SK-N-SH (cell line): Measurements from ENCODE around the gene KRT13. TPM values are rescaled to one million over a fixed set of nuclear protein-coding genes. Genes with fewer than 3 reads are reported as not detected.

ENCODE experiments used
- CTCF ChIA-PET: fragments of 300-600, 350-600 bp; formaldehyde crosslinking; extraction: SDS; loops from one replicate; lab custom pipeline; 2021; lab: Yijun Ruan, JAX
- POLR2A ChIA-PET: fragments of 350-600 bp; sonication (Branson Sonifier 250); formaldehyde crosslinking; extraction: SDS; loops from one replicate; lab custom pipeline; 2020; ENCODE audit warnings: antibody characterized with exemption, inconsistent platforms; lab: Yijun Ruan, JAX
- DNase-seq: peaks from one replicate; pipeline ENCODE4 v3.0.0; 2012
- H2AFZ ChIP-seq: fragments of 200-600 bp; sonication (generic); 2 replicates; pipeline ENCODE4 v1.8.1; 2016; ENCODE audit warnings: antibody characterized with exemption, mild to moderate bottlenecking, low read depth
- H3F3A ChIP-seq: fragments of 200-600 bp; sonication (generic); replicated peaks from 2 replicates; pipeline ENCODE3; 2016; ENCODE audit warnings: antibody characterized with exemption, mild to moderate bottlenecking; ENCODE audit not compliant: insufficient read depth
- H3K27ac ChIP-seq, 2 experiments: fragments of 200-500 bp in 1 of 2; fragments of 200-600 bp in 1 of 2; sonication (Bioruptor generic) in 1 of 2; sonication (generic), shearing (Covaris generic) in 1 of 2; 2 replicates each; pipeline versions ENCODE4 v1.5.1 to v1.6.1; 2014 to 2016; ENCODE audit warnings: low read depth in 2 of 2, inconsistent platforms in 1 of 2, low read length in 1 of 2, mild to moderate bottlenecking in 1 of 2, mixed read lengths in 1 of 2
- H3K27me3 ChIP-seq: fragments of 200-600 bp; sonication (generic), shearing (Covaris generic); 2 replicates; pipeline ENCODE4 v1.6.1; 2016; ENCODE audit warnings: mixed run types; ENCODE audit not compliant: insufficient read depth
- H3K36me3 ChIP-seq, 2 experiments: fragments of 200-500 bp in 1 of 2; fragments of 200-600 bp in 1 of 2; sonication (Bioruptor generic) in 1 of 2; sonication (generic) in 1 of 2; replicated peaks in 1 of 2; 2 replicates each; pipeline versions ENCODE3 to v1.5.1; 2014 to 2016; ENCODE audit warnings: low read length in 1 of 2, mild to moderate bottlenecking in 1 of 2; ENCODE audit not compliant: insufficient read depth in 2 of 2, control insufficient read depth in 1 of 2
- H3K4me1 ChIP-seq, 2 experiments: fragments of 200-500 bp in 1 of 2; fragments of 200-600 bp in 1 of 2; sonication (Bioruptor generic) in 1 of 2; sonication (generic), shearing (Covaris generic) in 1 of 2; 2 replicates each; pipeline versions ENCODE4 v1.5.1 to v1.6.1; 2014 to 2016; ENCODE audit warnings: low read depth in 1 of 2, low read length in 1 of 2, mixed run types in 1 of 2; ENCODE audit not compliant: insufficient read depth in 2 of 2, control insufficient read depth in 1 of 2
- H3K4me2 ChIP-seq: fragments of 200-600 bp; sonication (generic), shearing (Covaris generic); 2 replicates; pipeline ENCODE4 v1.6.1; 2017; ENCODE audit warnings: mixed run types
- H3K4me3 ChIP-seq, 2 experiments: fragments of 200-500 bp in 1 of 2; fragments of 200-600 bp in 1 of 2; sonication (Bioruptor generic) in 1 of 2; sonication (generic), shearing (Covaris generic) in 1 of 2; 2 replicates each; pipeline versions ENCODE4 v1.5.1 to v1.8.1; 2014 to 2016; ENCODE audit warnings: low read depth in 2 of 2, inconsistent platforms in 1 of 2, low read length in 1 of 2, mild to moderate bottlenecking in 1 of 2, mixed read lengths in 1 of 2, moderate library complexity in 1 of 2
- H3K79me2 ChIP-seq: fragments of 200-600 bp; sonication (generic); 2 replicates; pipeline ENCODE4 v1.8.1; 2017; ENCODE audit warnings: mild to moderate bottlenecking; ENCODE audit not compliant: insufficient read depth
- H3K9ac ChIP-seq: fragments of 200-600 bp; sonication (generic); 2 replicates; pipeline ENCODE4 v1.6.1; 2017; ENCODE audit warnings: mixed run types
- H3K9me2 ChIP-seq: fragments of 200-600 bp; sonication (generic); 2 replicates; pipeline ENCODE4 v1.6.1; 2017; ENCODE audit warnings: mixed run types
- H3K9me3 ChIP-seq: fragments of 200-600 bp; sonication (generic); 2 replicates; pipeline ENCODE4 v1.6.1; 2017; ENCODE audit warnings: mixed run types, mild to moderate bottlenecking, moderate library complexity
- H4K20me1 ChIP-seq: fragments of 200-600 bp; sonication (generic); 2 replicates; pipeline ENCODE4 v1.6.1; 2017; ENCODE audit warnings: mild to moderate bottlenecking, mixed run types; ENCODE audit not compliant: insufficient read depth
- CHD2 ChIP-seq: fragments of 150-350 bp; IDR thresholded peaks from 2 replicates; pipeline ENCODE4 v1.6.1; 2018; ENCODE audit warnings: low read length; ENCODE audit not compliant: partially characterized antibody
- CTCF ChIP-seq: fragments of 200-600 bp; sonication (generic); IDR thresholded peaks from 2 replicates; pipeline ENCODE4 v1.6.1; 2017; ENCODE audit warnings: antibody characterized with exemption, mild to moderate bottlenecking, moderate library complexity
- EP300 ChIP-seq, 2 experiments: IDR thresholded peaks; 2 replicates each; pipeline versions ENCODE4 v1.4.0 to v1.6.1; 2012; ENCODE audit warnings: borderline replicate concordance in 1 of 2, low read depth in 1 of 2, low read length in 1 of 2
- FOXJ3 ChIP-seq: sonication (generic); formaldehyde crosslinking; IDR thresholded peaks from 2 replicates; pipeline ENCODE4 v1.5.1; 2020; ENCODE audit warnings: mild to moderate bottlenecking, missing genetic modification reagents
- GABPA ChIP-seq: IDR thresholded peaks from 2 replicates; pipeline ENCODE4 v1.4.0; 2012; ENCODE audit warnings: low read depth, mild to moderate bottlenecking
- GATA2 ChIP-seq: sonication (generic); formaldehyde crosslinking; IDR thresholded peaks from 2 replicates; pipeline ENCODE4 v1.5.0; 2020; ENCODE audit warnings: mild to moderate bottlenecking, missing genetic modification reagents
- MAX ChIP-seq: IDR thresholded peaks from 2 replicates; pipeline ENCODE4 v1.4.0; 2012; ENCODE audit warnings: low read depth
- MEF2A ChIP-seq: IDR thresholded peaks from 2 replicates; pipeline ENCODE4 v1.4.0; 2012; ENCODE audit warnings: low read depth, borderline replicate concordance
- MXI1 ChIP-seq: IDR thresholded peaks from 2 replicates; pipeline ENCODE4 v1.6.1; 2012; ENCODE audit warnings: mild to moderate bottlenecking, low read depth, low read length, improper control_type of control experiment
- NFIC ChIP-seq: IDR thresholded peaks from 2 replicates; pipeline ENCODE4 v1.4.0; 2012; ENCODE audit warnings: borderline replicate concordance
- RAD21 ChIP-seq: IDR thresholded peaks from 2 replicates; pipeline ENCODE4 v1.6.1; 2012; ENCODE audit warnings: mild to moderate bottlenecking, low read length
- RCOR1 ChIP-seq: fragments of 150-350 bp; IDR thresholded peaks from 2 replicates; pipeline ENCODE4 v1.6.1; 2017; ENCODE audit warnings: antibody characterized with exemption, low read length
- REST ChIP-seq: IDR thresholded peaks from 2 replicates; pipeline ENCODE4 v1.6.1; 2012; ENCODE audit warnings: mild to moderate bottlenecking, low read depth, low read length, moderate library complexity
- RXRA ChIP-seq: IDR thresholded peaks from 2 replicates; pipeline ENCODE4 v1.4.0; 2012; ENCODE audit warnings: low read depth, mild to moderate bottlenecking, borderline replicate concordance
- SIN3A ChIP-seq: IDR thresholded peaks from 2 replicates; pipeline ENCODE4 v1.6.1; 2012; ENCODE audit warnings: low read depth, mild to moderate bottlenecking, low read length, moderate library complexity, borderline replicate concordance
- SMC3 ChIP-seq: IDR thresholded peaks from 2 replicates; pipeline ENCODE4 v1.6.1; 2012; ENCODE audit warnings: low read depth, low read length, improper control_type of control experiment
- TAF1 ChIP-seq: IDR thresholded peaks from 2 replicates; pipeline ENCODE4 v1.6.1; 2012; ENCODE audit warnings: low read depth, mild to moderate bottlenecking, low read length, moderate library complexity, borderline replicate concordance
- TCF12 ChIP-seq: IDR thresholded peaks from 2 replicates; pipeline ENCODE4 v1.4.0; 2012
- USF1 ChIP-seq: IDR thresholded peaks from 2 replicates; pipeline ENCODE4 v1.4.0; 2012; ENCODE audit warnings: low read depth, borderline replicate concordance
- WGBS: methylation state at CpG from one replicate; pipeline ENCODE4 v1.1.6; 2017; ENCODE audit warnings: low lambda C conversion rate; 5-methylcytosine and 5-hydroxymethylcytosine counted together
- polyA plus RNA-seq, 3 experiments: library from polyadenylated mRNA; depleted of rRNA; stranded (reverse); fragments of >200 nt; gene quantifications; 2 replicates each; pipeline ENCODE4 v1.2.3, GENCODE V29; 2012

KRT13 gene
- polyA plus RNA-seq, 1 of the 3 experiments (the other 2 are of a cell fraction), result 0.39 TPM

- no peak for TF ChIP-seq RCOR1
- no peak for TF ChIP-seq RAD21
- no peak for TF ChIP-seq EP300 (IDR thresholded peaks at IDR 0.05; ENCODE audit: borderline replicate concordance in 1 of 2, low read depth in 1 of 2, low read length in 1 of 2)
- no peak for TF ChIP-seq CTCF
- TF ChIP-seq SIN3A, result no peak
- TF ChIP-seq MAX, result no peak
- no peak for TF ChIP-seq FOXJ3 (CRISPR knock-in tag)
- no peak for TF ChIP-seq GABPA
- no peak for TF ChIP-seq GATA2 (CRISPR knock-in tag)
- no peak for TF ChIP-seq TAF1
- TF ChIP-seq MEF2A, result no peak
- TF ChIP-seq REST, result no peak
- no peak for TF ChIP-seq TCF12
- TF ChIP-seq SMC3, result no peak
- TF ChIP-seq CHD2, result no peak
- TF ChIP-seq NFIC, result no peak
- no peak for TF ChIP-seq USF1
- TF ChIP-seq RXRA, result no peak
- TF ChIP-seq MXI1, result no peak
- H4K20me1 ChIP-seq, result no peaks in the 10 kb centered on the region
- DNase-seq, result no peak
- peaks cover 9 to 19% of the 10 kb centered on the region in 2 experiments; a peak in 3 of 4 replicates for H3K4me1 ChIP-seq
- no peak overlapping the region for H3K27ac ChIP-seq
- no peaks in the 10 kb centered on the region for H3K9me3 ChIP-seq
- no peaks in the 10 kb centered on the region for H3K9me2 ChIP-seq
- H3K36me3 ChIP-seq, result no peaks in the 10 kb centered on the region
- H3K4me2 ChIP-seq, result no peak overlapping the region
- H3K9ac ChIP-seq, result no peak overlapping the region
- no peaks in the 10 kb centered on the region for H3K79me2 ChIP-seq
- H3F3A ChIP-seq, result no peaks in the 10 kb centered on the region
- H3K4me3 ChIP-seq, result no peak overlapping the region
- WGBS, result 88% methylated on average over 6 of the region's 6 CpGs
- no peak overlapping the region for H2AFZ ChIP-seq
- H3K27me3 ChIP-seq, result no peaks in the 10 kb centered on the region
- POLR2A ChIA-PET, result no interaction called here
- CTCF ChIA-PET, result interaction anchor here (1.1 to 8.5 kb wide), 5 partner anchors 10 to 169 kb away, joined by 3 to 67 read pairs (median 5); no protein-coding TSS in a partner anchor
Observed at GRCh38 chr17:41498276-41498675, 7.1 kb downstream of the KRT13 start.
